IPS-20b (cell line): ENCODE results near the gene UGT1A1.

ENCODE experiments used
- H3K27ac ChIP-seq: one replicate; pipeline ENCODE4 v1.5.1; 2013; ENCODE audit warnings: low read length
- H3K27me3 ChIP-seq: 2 replicates; pipeline ENCODE4 v1.6.1; 2013; ENCODE audit warnings: mild to moderate bottlenecking, low read length, inconsistent platforms; ENCODE audit not compliant: insufficient read depth
- H3K36me3 ChIP-seq: 2 replicates; pipeline ENCODE4 v1.6.1; 2013; ENCODE audit warnings: low read depth, mild to moderate bottlenecking, inconsistent platforms, low read length, moderate library complexity; ENCODE audit not compliant: insufficient read depth
- H3K4me1 ChIP-seq: 2 replicates; pipeline ENCODE4 v1.6.1; 2013; ENCODE audit warnings: mild to moderate bottlenecking, control low read depth, inconsistent platforms, low read length, moderate library complexity; ENCODE audit not compliant: insufficient read depth
- H3K4me3 ChIP-seq: 2 replicates; pipeline ENCODE4 v1.5.1; 2013; ENCODE audit warnings: mild to moderate bottlenecking, low read length, inconsistent platforms
- H3K9ac ChIP-seq: 2 replicates; pipeline ENCODE4 v1.6.1; 2013; ENCODE audit warnings: low read depth, mild to moderate bottlenecking, inconsistent platforms, low read length, moderate library complexity
- H3K9me3 ChIP-seq: 2 replicates; pipeline ENCODE4 v1.6.1; 2013; ENCODE audit warnings: mild to moderate bottlenecking, low read depth, low read length, inconsistent platforms; ENCODE audit not compliant: insufficient read depth

Gene UGT1A1

GRCh38 chr2:233761040-233761769, 1.1 kb downstream of the UGT1A1 start:
- Histone ChIP-seq H3K27me3 (no peaks in the 10 kb centered on the region), H3K4me3 (no peak overlapping the region), H3K4me1 (no peaks in the 10 kb centered on the region), H3K9me3 (no peaks in the 10 kb centered on the region), H3K9ac (no peak overlapping the region), H3K27ac (no peak overlapping the region), H3K36me3 (no peaks in the 10 kb centered on the region)

GRCh38 chr2:233764264-233764663, 4.2 kb downstream of the UGT1A1 start:
- Histone ChIP-seq H3K36me3 (no peaks in the 10 kb centered on the region), H3K4me1 (no peaks in the 10 kb centered on the region; the same call in 1 of the 2 replicates), H3K9ac (no peak overlapping the region), H3K4me3 (no peak overlapping the region), H3K9me3 (no peaks in the 10 kb centered on the region), H3K27ac (no peak overlapping the region), H3K27me3 (no peaks in the 10 kb centered on the region)

GRCh38 chr2:233764761-233765160, 4.7 kb downstream of the UGT1A1 start:
- Histone ChIP-seq H3K9me3 (no peaks in the 10 kb centered on the region), H3K9ac (no peak overlapping the region), H3K4me1 (no peaks in the 10 kb centered on the region; the same call in 1 of the 2 replicates), H3K4me3 (no peak overlapping the region), H3K27ac (no peak overlapping the region), H3K36me3 (no peaks in the 10 kb centered on the region), H3K27me3 (no peaks in the 10 kb centered on the region)

- H3K4me1 ChIP-seq = no peaks in the 10 kb centered on the region; the same call in 1 of the 2 replicates
- H3K4me3 ChIP-seq = no peak overlapping the region
- H3K9me3 ChIP-seq = no peaks in the 10 kb centered on the region
- H3K27me3 ChIP-seq = no peaks in the 10 kb centered on the region
- H3K36me3 ChIP-seq = no peaks in the 10 kb centered on the region
- no peak overlapping the region for H3K9ac ChIP-seq
- H3K27ac ChIP-seq = no peak overlapping the region
Measured at GRCh38 chr2:233766416-233766815, 6.3 kb downstream of the UGT1A1 start.

- Histone ChIP-seq H3K27ac (no peak overlapping the region), H3K4me3 (no peak overlapping the region), H3K9ac (no peak overlapping the region), H3K27me3 (no peaks in the 10 kb centered on the region), H3K36me3 (no peaks in the 10 kb centered on the region), H3K4me1 (no peaks in the 10 kb centered on the region; the same call in 1 of the 2 replicates), H3K9me3 (no peaks in the 10 kb centered on the region)
Measured at GRCh38 chr2:233768076-233768475, 8.0 kb downstream of the UGT1A1 start.

- Histone ChIP-seq H3K36me3 (no peaks in the 10 kb centered on the region), H3K27ac (no peak overlapping the region), H3K27me3 (no peaks in the 10 kb centered on the region), H3K4me1 (no peaks in the 10 kb centered on the region; the same call in 1 of the 2 replicates), H3K4me3 (no peak overlapping the region), H3K9ac (no peak overlapping the region), H3K9me3 (no peaks in the 10 kb centered on the region)
Measured at GRCh38 chr2:233769260-233769659, 9.2 kb downstream of the UGT1A1 start.

GRCh38 chr2:233772153-233772552, 12.1 kb downstream of the UGT1A1 start:
- Histone ChIP-seq H3K4me3 (no peak overlapping the region), H3K27me3 (no peaks in the 10 kb centered on the region), H3K27ac (no peak overlapping the region), H3K9ac (no peak overlapping the region), H3K9me3 (peaks cover 4% of the 10 kb centered on the region; the same call in 1 of the 2 replicates), H3K4me1 (no peaks in the 10 kb centered on the region; the same call in 1 of the 2 replicates), H3K36me3 (no peaks in the 10 kb centered on the region)

GRCh38 chr2:233772583-233772982, 12.5 kb downstream of the UGT1A1 start:
- Histone ChIP-seq H3K36me3 (no peaks in the 10 kb centered on the region), H3K4me3 (no peak overlapping the region), H3K27ac (no peak overlapping the region), H3K9ac (no peak overlapping the region), H3K27me3 (no peaks in the 10 kb centered on the region), H3K4me1 (no peaks in the 10 kb centered on the region; the same call in 1 of the 2 replicates), H3K9me3 (peaks cover 5% of the 10 kb centered on the region; the same call in 1 of the 2 replicates)

- no peaks in the 10 kb centered on the region for H3K36me3 ChIP-seq
- H3K4me1 ChIP-seq = no peaks in the 10 kb centered on the region
- no peak overlapping the region for H3K27ac ChIP-seq
- H3K4me3 ChIP-seq = no peak overlapping the region
- no peak overlapping the region for H3K9ac ChIP-seq
- H3K9me3 ChIP-seq = peaks cover 5% of the 10 kb centered on the region; the same call in 1 of the 2 replicates
- no peaks in the 10 kb centered on the region for H3K27me3 ChIP-seq
Measured at GRCh38 chr2:233773854-233774253, 13.8 kb downstream of the UGT1A1 start.

GRCh38 chr2:233775414-233775813, 15.3 kb downstream of the UGT1A1 start:
- Histone ChIP-seq H3K4me1 (no peaks in the 10 kb centered on the region), H3K9ac (no peak overlapping the region), H3K27ac (no peak overlapping the region), H3K4me3 (no peak overlapping the region), H3K9me3 (peaks cover 5% of the 10 kb centered on the region; the same call in 1 of the 2 replicates), H3K36me3 (no peaks in the 10 kb centered on the region), H3K27me3 (no peaks in the 10 kb centered on the region)

- Histone ChIP-seq H3K36me3 (no peaks in the 10 kb centered on the region), H3K4me3 (no peak within 1 kb of the TSS), H3K27ac (no peak within 1 kb of the TSS), H3K9me3 (peaks cover 5% of the 10 kb centered on the region; the same call in 1 of the 2 replicates), H3K27me3 (no peaks in the 10 kb centered on the region), H3K4me1 (no peaks in the 10 kb centered on the region), H3K9ac (no peak within 1 kb of the TSS)
Measured at GRCh38 chr2:233778030-233778429, 18.0 kb downstream of the UGT1A1 start, which contains the start of gene MROH2A. TSS of gene MROH2A (plus strand) at chr2:233778330. CDS start at chr2:233779359, 1,029 bp downstream.

GRCh38 chr2:233779722-233780121, 19.7 kb downstream of the UGT1A1 start:
- Histone ChIP-seq H3K9ac (no peak overlapping the region), H3K9me3 (peaks cover 5% of the 10 kb centered on the region; the same call in 1 of the 2 replicates), H3K4me1 (no peaks in the 10 kb centered on the region), H3K27ac (no peak overlapping the region), H3K36me3 (no peaks in the 10 kb centered on the region), H3K4me3 (no peak overlapping the region), H3K27me3 (no peaks in the 10 kb centered on the region)
